ENCODE measurements around the gene NTSR1.

NTSR1 gene

GRCh38 chr20:62695448-62696414 lies 12.9 kb upstream of the NTSR1 start:
- no peak for DNase-seq (ENCODE audit: low spot score)
- no peak for TF ChIP-seq CTCF (IDR thresholded peaks at IDR 0.05; ENCODE audit: extremely low read depth, missing control alignments)

- TF ChIP-seq CTCF (IDR thresholded peaks at IDR 0.05; ENCODE audit: extremely low read depth, missing control alignments): no peak
- DNase-seq (ENCODE audit: low spot score): no peak
These were observed 12.1 kb upstream of the NTSR1 start for GRCh38 chr20:62696434-62696957.

- DNase-seq (ENCODE audit: low spot score): no peak
- TF ChIP-seq CTCF (IDR thresholded peaks at IDR 0.05; ENCODE audit: extremely low read depth, missing control alignments): no peak
These were observed 11.6 kb upstream of the NTSR1 start for GRCh38 chr20:62696989-62697388.

GRCh38 chr20:62697468-62697912 lies 11.1 kb upstream of the NTSR1 start:
- DNase-seq (ENCODE audit: low spot score): no peak
- no peak for TF ChIP-seq CTCF (IDR thresholded peaks at IDR 0.05; ENCODE audit: extremely low read depth, missing control alignments)

- no peak for TF ChIP-seq CTCF (IDR thresholded peaks at IDR 0.05; ENCODE audit: extremely low read depth, missing control alignments)
- no peak for DNase-seq (ENCODE audit: low spot score)
These were observed 10.4 kb upstream of the NTSR1 start for GRCh38 chr20:62698231-62698630.

- TF ChIP-seq CTCF (IDR thresholded peaks at IDR 0.05; ENCODE audit: extremely low read depth, missing control alignments): no peak
- no peak for DNase-seq (ENCODE audit: low spot score)
These were observed 9.3 kb upstream of the NTSR1 start for GRCh38 chr20:62699296-62699695.

GRCh38 chr20:62699741-62700140 lies 8.9 kb upstream of the NTSR1 start:
- TF ChIP-seq CTCF (IDR thresholded peaks at IDR 0.05; ENCODE audit: extremely low read depth, missing control alignments): no peak
- DNase-seq (ENCODE audit: low spot score): no peak

Measured in GM20000 (cell line).